ENCODE results near the gene HOXA4.
A peak's percentile ranks its signal among the peaks of the same experiment; 100 is the strongest.

The HOXA4 gene

DNA sequence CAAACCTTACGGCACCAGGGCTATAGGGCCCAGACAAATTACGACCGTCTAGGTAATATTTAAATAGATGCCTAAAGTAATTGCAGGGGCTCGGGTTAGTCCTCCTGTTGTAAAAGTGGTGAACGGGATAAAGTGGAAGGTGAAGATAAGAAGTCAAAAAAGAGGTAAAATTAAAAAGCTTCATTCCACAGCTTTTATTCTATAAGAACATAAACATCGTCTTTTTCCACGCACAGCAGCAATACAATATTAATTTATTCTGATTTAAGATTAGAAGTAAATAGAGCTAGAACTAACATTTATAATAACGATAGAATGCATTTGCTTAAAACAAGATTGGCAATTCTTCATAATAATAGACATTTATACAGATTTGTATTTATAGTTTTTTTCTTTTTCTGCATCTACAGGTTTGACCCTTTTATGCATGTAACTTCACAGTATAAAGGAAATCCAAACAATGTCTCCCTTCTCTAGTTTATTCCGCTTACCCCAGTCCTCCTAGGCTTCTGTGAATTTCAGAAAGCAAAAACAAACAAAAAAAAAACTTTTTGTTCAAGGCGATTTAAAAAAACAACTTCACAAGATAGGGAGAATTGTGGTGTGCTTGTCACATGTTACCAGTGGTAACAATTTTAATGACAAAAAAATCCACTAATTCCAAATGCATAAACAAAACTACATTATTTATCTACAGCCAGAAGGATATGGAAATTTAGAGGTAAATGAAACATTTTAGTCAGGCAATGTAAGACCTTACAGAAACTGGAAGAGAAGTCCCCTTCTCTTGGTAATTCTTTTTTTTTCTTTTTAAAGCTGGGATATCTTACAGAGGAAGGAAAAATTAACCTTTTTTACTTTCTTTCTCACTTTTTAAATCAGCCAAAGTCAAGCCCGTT lies 40.1 kb upstream of the HOXA4 start:
- no peak for DNase-seq (ENCODE audit: extremely low spot score, insufficient read length, low read depth)
- FAIRE-seq = no peak

DNA sequence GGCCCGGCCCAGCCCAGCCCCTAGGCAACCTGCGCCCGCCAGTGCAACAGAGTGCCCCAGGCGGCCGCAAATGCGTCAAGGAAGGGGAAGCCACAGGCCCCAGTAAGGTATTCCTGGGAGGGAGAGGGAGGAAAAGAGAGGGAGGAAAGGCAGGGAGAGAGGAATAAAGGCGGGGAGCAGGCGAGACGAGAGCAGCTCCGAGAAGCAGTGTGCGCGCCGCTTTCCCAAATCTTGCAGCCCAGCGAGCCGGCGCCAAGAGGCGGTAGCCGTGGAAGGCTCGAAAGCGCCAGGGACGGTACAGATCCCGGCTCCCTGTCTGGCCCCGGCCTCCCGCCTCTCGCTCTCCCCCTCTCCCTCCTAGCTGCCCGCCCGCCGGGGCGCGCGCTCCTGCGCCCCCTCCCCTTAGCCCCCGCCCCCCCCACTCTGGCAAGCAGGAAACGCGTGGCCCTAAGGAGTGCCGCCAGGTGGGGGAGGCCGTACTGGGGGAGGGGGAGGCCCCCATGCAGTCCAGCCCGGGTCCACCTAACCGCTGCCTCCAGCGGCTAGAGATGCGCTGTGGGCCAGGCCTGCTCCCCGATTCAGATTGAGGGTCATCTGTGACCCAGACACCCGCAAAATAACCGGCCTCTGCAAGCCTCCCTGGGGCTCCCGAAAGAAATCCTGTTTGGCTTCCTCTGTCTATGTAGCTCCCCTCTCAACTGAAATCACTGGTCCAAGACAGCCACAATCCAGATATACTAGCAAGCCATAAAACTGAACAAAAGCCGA lies 39.3 kb upstream of the HOXA4 start:
- DNase-seq (ENCODE audit: extremely low spot score, insufficient read length, low read depth) (no peak), FAIRE-seq (no peak)

DNA sequence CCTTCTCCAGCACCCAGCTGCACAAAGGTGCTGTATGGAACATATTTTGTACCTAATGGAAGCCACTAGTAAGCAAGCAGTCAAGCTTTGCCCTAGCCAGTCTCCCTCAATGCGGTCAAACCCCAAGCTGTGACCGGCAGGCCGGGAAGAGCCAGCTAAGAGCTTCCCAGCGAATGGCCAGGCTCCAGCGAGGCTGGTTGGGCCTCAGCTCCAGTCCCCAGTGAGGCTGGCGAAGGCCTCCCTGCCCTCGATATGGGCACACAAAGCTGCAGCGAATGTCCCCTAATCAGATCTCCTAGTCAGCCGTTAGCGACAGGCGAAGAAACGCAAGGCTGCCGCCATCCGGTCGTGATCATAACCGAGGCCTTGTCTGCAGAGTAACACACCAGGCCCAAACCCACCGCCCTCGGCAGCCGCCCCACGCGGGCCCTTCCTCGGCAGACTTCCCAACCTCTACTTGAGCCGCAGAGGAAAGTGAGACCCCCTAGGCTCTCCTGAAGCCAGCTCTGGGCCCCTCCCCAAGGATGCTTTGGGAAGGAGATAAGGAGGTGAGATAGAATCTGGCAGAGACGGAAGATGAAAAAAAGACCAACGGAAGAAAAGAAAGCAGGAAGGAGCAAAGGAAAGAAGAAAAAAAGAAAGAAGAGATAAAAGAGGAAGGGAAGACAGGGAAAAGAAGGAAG lies 37.8 kb upstream of the HOXA4 start:
- DNase-seq (ENCODE audit: extremely low spot score, insufficient read length, low read depth) (no peak), FAIRE-seq (no peak)

DNA sequence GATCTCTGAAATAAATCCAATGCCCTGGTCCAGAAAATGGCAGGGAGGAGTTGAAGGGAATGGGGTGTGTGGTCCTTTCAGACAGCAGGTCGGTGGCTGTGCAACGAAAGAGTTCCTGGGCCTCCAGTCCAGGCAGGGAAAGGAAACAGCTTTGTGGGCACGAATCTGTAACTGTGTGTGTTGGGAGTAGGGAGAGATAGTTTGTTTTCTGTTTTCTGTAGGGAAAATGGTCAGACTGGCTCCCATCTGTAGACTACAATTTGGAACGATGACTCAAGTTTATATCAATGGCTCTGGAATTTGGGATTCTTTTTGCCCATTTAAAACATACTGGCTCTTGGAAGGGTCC lies 37.3 kb upstream of the HOXA4 start:
- no peak for DNase-seq (ENCODE audit: extremely low spot score, insufficient read length, low read depth)
- no peak for FAIRE-seq

DNA sequence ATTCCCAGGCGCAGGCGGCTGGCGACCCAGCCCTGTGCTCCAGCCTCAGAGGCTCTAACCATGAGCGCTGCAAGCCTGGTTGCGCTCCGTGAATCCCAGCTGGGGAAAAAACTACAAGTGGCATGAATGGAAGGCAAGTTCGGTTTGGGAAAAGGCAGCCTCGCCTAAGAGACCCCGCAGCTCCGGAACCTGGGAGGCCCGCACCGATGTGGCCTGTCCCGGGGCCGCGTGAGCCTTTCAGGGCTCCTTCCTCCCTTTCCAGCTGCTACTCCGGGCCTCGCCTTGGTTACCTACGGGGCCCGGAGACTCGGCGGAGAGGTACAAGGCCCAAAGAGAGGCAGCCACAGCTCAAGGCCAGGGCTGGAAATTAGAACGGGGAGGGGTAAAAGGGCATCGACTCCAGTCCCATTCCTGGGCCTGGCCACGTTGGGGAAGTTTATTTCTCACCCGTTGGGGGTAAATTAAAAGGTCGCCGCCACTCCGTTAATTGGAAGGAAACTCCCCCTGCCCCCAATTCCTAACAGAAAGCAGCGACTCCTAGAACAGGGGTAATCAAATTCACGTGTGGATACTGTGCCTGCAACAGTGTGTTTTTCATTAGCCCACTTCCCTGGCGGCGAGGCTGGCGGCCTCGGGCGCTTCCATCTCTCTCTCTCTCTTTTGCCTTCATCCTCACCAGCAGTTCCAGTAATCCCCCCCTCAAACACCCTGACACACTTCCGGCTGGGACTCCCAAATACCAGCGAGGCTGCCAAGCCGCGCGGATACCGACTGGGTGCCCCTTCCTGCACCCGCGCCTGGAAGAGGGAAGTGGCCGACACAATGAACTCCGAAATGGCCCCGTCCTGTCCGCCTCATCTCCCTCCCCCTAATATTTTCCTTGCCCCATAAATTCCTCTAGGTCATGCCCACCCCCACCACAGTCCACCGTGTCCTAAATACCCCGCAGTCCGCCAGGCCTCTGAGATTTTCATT lies 36.3 kb upstream of the HOXA4 start:
- FAIRE-seq (no peak), DNase-seq (ENCODE audit: extremely low spot score, insufficient read length, low read depth) (no peak)

DNA sequence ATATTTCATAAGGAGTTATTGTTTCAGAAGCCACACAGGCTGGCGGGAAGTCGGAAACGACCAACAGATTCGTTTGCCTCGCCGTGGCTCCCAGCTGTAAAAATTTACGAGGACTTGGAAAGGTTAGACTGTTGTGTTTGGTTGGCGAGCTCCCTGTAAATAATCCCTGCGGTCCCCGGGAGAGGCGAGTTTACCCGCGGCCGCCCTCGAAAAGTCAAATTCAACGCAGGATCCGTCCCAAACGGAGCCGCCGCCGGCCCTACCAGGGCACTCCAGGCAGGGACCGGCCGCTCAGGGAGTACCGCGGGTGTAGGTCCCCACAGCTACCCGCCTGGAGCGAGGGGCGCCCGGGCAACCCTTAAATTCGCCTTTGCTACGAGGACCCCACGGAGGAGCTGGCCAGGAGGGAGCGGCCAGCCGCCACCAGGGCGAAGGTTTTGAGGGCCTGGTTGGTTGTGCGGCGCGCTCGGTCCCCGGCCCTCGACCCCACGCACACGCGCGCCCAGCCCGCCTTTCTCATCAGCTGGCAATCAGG lies 35.5 kb upstream of the HOXA4 start:
- FAIRE-seq = no peak
- no peak for DNase-seq (ENCODE audit: extremely low spot score, insufficient read length, low read depth)

DNA sequence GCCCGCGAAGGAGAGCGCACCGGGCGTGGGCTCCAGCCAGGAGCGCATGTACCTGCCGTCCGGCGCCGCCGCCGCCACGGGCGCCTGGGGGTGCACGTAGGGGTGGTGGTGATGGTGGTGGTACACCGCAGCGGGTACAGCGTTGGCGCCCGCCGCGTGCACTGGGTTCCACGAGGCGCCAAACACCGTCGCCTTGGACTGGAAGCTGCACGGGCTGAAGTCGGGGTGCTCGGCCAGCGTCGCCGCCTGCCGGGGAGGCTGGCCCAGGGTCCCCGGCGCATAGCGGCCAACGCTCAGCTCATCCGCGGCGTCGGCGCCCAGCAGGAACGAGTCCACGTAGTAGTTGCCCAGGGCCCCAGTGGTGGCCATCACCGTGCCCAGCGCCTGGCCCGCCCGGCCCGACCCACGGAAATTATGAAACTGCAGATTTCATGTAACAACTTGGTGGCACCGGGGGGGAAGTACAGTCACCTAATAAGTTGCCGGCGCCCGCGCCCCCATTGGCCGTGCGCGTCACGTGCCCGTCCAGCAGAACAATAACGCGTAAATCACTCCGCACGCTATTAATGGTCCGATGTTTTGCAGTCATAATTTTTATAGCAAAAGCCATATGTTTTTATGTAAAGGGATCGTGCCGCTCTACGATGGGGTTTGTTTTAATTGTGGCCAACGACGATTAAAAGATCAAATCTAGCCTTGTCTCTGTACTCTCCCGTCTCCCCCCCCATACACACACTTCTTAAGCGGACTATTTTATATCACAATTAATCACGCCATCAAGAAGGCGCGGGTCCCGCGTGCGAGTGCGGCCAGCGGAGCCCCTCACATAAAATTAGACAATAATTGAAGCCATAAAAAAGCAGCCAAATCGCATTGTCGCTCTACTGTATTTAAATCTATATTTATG lies 34.8 kb upstream of the HOXA4 start, which contains the start of gene HOXA9:
HOXA9 (minus strand) TSS at position 449 of the 907 bp plus-strand sequence; CDS start at position 369, 80 bp downstream.
- no peak for FAIRE-seq
- DNase-seq (ENCODE audit: extremely low spot score, insufficient read length, low read depth) = no peak

DNA sequence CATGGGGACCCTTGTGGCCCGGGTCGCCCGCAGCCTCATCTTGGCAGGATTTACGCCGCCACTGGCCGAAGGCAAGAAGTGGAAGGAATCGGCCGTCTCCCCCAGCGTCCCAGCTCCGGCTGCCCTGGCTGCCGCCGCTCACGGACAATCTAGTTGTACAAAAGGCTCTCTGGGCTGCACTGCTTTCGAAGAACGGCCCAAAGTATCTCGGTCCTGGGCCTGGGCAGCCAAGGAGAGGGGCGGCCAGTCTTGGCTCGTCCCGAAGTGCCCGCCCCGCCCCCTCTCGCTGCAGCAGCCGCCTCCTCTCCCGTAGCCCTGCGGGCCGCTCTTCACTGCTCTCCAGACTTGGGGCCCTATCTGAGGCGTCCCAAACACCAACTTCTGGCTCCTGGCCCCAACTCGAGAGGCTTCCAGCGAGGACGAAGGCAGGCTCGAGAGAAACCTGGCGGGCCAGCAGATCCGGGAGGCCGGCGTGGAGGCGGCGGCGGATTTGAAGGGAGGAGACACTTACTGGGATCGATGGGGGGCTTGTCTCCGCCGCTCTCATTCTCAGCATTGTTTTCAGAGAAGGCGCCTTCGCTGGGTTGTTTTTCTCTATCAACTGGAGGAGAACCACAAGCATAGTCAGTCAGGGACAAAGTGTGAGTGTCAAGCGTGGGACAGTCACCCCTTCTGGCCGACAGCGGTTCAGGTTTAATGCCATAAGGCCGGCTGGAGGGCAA lies 34.0 kb upstream of the HOXA4 start:
- FAIRE-seq = no peak
- DNase-seq (ENCODE audit: extremely low spot score, insufficient read length, low read depth) = no peak

DNA sequence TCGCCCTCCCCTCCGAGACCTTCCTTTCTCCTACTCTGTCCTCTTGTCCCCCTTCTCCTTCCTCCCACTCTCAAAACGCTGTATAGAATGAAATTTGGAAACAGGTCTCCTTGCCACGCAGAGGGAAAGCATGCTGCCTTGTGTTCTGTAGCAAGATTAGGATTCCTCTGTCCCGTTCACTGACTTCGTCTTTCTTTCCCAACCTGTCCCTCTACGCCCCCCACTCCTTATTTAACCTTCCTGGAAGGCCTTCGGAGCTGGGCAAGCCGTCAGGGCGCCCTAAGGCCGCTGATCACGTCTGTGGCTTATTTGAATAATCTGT lies 33.4 kb upstream of the HOXA4 start:
- no peak for FAIRE-seq

DNA sequence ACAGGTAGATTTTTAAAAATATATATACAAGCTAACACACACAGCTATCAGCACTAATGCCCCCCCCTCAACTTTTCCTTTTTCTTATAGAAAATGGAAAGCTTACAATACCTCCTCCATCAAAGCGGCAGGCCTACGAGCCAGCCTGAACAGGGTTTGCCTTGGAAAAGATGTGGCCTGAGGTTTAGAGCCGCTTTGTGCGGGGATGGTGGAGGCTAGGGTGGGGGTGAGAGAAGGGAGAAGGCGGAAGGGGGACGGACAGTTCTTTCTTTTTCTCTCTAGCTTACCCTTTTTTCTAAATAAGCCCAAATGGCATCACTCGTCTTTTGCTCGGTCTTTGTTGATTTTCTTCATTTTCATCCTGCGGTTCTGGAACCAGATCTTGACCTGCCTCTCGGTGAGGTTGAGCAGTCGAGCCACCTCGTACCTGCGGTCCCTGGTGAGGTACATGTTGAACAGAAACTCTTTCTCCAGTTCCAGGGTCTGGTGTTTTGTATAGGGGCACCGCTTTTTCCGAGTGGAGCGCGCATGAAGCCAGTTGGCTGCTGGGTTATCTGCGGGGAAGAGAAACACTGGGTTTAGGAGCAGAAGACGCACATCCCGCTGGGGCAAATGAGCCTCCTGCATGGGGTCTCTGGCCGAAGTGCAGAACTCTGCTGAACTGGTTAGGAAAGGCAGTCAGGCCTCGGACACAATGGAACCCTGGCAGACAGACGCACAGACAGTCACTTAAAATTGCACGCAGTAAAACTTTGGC lies 32.9 kb upstream of the HOXA4 start:
- FAIRE-seq (no peak), DNase-seq (ENCODE audit: extremely low spot score, insufficient read length, low read depth) (no peak)

More for the DNA sequence above, 33.4 kb upstream of the HOXA4 start:
- DNase-seq (ENCODE audit: extremely low spot score, insufficient read length, low read depth) = no peak

DNA sequence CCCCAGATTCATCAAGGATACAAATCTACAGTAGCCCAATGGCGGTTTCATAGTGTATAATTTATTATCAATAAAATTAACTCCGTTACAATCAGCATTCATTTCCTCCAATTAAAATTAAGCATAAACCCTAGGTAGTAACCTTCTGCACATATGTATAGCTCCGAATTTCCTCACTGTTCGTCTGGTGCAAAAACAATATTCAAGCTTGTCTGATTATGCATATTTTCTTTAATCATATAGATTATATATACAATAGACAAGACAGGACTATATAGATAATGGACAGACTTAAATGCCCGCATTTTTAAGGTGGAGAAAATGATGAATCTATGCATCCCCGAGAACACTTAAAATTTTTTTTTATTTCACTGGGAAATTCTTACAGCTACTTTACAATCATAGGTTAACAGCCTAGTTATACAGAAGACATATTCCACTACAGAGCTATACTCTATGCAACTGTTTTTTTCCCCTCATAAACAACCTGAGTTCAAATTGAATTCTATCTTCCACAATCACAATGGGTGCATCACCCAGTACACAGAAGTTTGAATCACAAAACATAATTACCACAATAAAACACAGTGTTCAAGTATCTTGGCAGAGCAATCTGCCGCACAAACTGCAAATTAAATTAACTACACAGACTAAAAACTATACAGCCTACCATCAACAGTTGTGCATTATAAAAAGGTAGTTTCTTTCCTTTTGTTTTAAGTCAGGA lies 32.2 kb upstream of the HOXA4 start:
- FAIRE-seq = no peak
- DNase-seq (ENCODE audit: extremely low spot score, insufficient read length, low read depth) = no peak

DNA sequence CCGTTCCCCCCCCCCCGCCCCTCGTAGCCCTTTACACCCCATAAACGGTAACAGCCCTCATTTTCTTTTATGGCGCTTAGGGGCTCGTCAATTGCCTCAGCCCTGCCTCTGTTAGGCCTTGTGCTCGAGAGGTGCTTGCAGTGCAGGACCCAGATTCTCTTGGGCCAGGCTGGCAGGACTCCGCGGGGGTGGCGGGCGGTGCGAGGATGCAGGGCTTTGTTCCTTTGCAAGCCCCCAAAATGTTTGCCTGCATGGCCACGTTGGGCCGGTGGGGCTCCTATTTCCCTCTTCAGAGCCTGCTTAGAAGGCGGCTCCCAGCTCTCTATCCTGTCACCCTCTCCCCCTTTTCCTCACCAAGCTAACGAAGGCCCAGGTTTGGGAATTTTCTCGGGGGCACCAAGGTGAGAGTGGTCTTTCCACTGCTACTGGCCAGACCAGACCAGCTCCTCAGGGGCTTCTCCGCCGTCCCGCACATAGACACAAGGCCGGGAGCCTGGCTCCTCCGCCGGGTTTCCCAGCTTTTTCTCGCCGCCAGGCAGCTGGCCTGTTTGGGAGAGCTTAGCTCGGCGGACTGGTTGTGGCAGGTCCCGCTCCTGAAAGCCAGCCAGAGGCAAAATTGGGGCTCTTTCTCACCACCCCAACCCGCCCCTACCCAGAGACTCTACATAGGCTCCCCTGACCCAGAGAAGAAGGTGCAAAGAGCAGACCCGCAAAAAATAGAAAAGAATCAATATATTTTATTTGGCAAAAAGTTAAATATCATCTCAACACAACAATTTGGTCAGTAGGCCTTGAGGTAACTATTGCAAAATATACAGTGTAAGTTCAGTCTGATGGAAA lies 31.4 kb upstream of the HOXA4 start:
- DNase-seq (ENCODE audit: extremely low spot score, insufficient read length, low read depth) (no peak), FAIRE-seq (no peak)

DNA sequence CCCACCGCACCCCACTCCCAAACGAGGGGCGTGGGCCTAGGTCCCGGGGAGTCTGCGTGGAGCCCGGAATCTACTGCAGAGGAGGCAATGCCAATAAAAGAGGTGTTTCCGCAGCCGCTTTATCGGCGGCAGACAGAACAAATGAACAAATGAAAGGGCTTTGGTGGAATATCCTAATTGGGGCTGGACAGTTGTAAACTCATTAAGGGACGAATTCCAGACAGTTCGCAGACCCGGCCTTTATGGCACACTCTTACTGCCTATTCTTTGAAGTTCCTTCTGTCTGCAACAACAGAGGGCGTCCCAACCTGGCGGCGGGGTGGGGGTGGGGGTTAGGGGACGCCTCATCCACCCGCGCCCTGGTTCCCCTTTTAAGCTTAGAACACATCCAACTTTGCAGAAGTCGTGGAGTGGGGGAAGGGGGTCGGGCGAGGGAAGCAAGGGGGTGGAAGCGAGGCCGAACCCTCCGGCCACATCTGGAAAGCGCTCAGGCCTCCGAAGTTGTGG lies 30.7 kb upstream of the HOXA4 start:
- no peak for DNase-seq (ENCODE audit: extremely low spot score, insufficient read length, low read depth)
- no peak for FAIRE-seq

DNA sequence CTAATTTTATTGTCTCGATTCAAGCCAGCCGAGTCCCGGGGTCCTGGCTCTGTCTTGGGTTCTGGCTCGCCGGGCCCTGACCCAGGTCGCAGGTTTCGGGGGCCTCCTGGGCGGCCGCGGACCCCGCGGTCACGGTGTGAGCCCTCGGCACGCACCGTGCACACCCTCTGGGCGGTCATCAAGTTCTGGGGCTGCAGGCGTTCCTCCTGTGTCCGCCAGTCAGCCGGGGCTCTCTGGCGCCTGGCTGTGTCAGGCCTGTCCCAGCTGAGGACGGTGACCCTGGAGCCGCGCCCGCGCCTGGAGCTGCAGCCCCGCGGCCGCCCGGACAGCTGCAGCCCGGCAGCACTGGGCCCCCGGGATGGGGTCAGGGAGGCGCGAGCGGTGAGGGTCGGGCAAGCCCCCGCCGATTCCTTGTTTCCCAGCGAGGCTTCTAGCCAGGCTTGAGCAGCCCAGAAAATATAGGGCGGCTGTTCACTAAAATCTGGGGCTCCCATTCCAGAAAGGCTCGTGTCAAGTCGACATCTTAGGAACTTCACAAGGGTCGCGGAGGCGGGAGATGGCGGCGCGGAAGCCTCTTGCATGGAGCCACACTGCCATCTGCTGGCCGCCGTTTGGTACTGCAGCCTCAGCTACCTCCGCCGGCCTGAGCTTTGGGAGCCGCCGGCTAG lies 30.1 kb upstream of the HOXA4 start:
- FAIRE-seq (peak; percentile 87), DNase-seq (ENCODE audit: extremely low spot score, insufficient read length, low read depth) (peak; percentile 82)

DNA sequence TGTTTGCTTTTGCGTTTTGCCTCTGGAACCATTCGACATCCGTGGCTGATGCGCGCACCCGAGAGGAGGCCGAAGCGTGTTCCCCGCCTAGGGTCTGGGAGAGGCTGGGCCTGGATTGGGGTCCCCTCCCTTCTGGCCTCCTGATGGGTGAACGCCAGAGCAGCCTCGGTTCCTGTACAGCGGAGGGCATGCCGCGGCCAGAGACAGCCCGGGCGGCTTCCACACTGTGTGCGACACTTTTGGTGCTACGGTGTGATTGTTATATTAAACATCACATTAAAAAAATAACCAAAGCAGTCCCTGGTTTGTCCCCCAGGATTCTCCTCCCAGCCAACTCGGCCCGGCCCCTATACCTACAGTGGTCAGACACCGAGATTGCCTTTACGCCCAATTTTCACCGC lies 29.6 kb upstream of the HOXA4 start:
- DNase-seq (ENCODE audit: extremely low spot score, insufficient read length, low read depth) (no peak), FAIRE-seq (no peak)

All from GM18507 (cell line).